SK-N-SH treated with all-trans-retinoic acid at 6 μM for 48 hours (cell line): ENCODE measurements around the gene B2M.
"Not testable (repeated sequence)": the region's sequence is repeated elsewhere in the genome, so short reads cannot be mapped to it uniquely, and the experiment has no call there.

Source experiments
- ATAC-seq: fragments of 200-7000 bp; cut with Tn5 transposase; 3 replicates; pipeline ENCODE4 v1.9.1; 2020; ENCODE audit warnings: mild to moderate bottlenecking, moderate library complexity
- ARNTL ChIP-seq: fragments of 450-650 bp; formaldehyde crosslinking; IDR thresholded peaks from 2 replicates; pipeline ENCODE4 v1.5.0; 2020; ENCODE audit warnings: low read depth, mild to moderate bottlenecking, moderate library complexity, borderline replicate concordance
- BACH2 ChIP-seq: fragments of 250-450 bp; sonication (Bioruptor Pico); IDR thresholded peaks from 2 replicates; pipeline ENCODE4 v1.9.0; 2021; ENCODE audit warnings: mild to moderate bottlenecking, borderline replicate concordance
- CREB5 ChIP-seq: fragments of 250-450 bp; sonication (Bioruptor Pico); IDR thresholded peaks from 2 replicates; pipeline ENCODE4 v1.5.1; 2020; ENCODE audit warnings: low read depth, mild to moderate bottlenecking, moderate library complexity
- CSDC2 ChIP-seq: fragments of 250-450 bp; sonication (Bioruptor Pico); IDR thresholded peaks from 2 replicates; pipeline ENCODE4 v1.5.0; 2020; ENCODE audit warnings: mild to moderate bottlenecking, moderate library complexity
- ESRRG ChIP-seq: fragments of 250-450 bp; sonication (Bioruptor Pico); IDR thresholded peaks from 2 replicates; pipeline ENCODE4 v1.6.1; 2021; ENCODE audit warnings: mild to moderate bottlenecking
- GLIS3 ChIP-seq: fragments of 250-450 bp; sonication (Bioruptor Pico); IDR thresholded peaks from 2 replicates; pipeline ENCODE4 v1.5.0; 2020; ENCODE audit warnings: mild to moderate bottlenecking, moderate library complexity
- ISL1 ChIP-seq: fragments of 250-450 bp; sonication (Bioruptor Pico); IDR thresholded peaks from 2 replicates; pipeline ENCODE4 v2.1.2; 2022; ENCODE audit warnings: mild to moderate bottlenecking, moderate library complexity
- OSR1 ChIP-seq: fragments of 250-450 bp; sonication (Bioruptor Pico); IDR thresholded peaks from 2 replicates; pipeline ENCODE4 v1.8.0; 2022; ENCODE audit warnings: moderate library complexity, mild to moderate bottlenecking, inconsistent platforms
- PPARA ChIP-seq: fragments of 250-450 bp; sonication (Bioruptor Pico); IDR thresholded peaks from 2 replicates; pipeline ENCODE4 v1.5.0; 2020; ENCODE audit warnings: mild to moderate bottlenecking, borderline replicate concordance
- RARB ChIP-seq: fragments of 250-450 bp; sonication (Bioruptor Pico); IDR thresholded peaks from 2 replicates; pipeline ENCODE4 v1.8.0; 2021; ENCODE audit warnings: mild to moderate bottlenecking, moderate library complexity
- SNAI2 ChIP-seq: fragments of 250-450 bp; sonication (Bioruptor Pico); IDR thresholded peaks from 2 replicates; pipeline ENCODE4 v1.5.0; 2020; ENCODE audit warnings: mild to moderate bottlenecking, moderate library complexity
- TCF4 ChIP-seq: fragments of 250-450 bp; sonication (Bioruptor Pico); IDR thresholded peaks from 2 replicates; pipeline ENCODE4 v1.8.0; 2021; ENCODE audit warnings: mild to moderate bottlenecking, moderate library complexity, borderline replicate concordance
- TOX ChIP-seq: fragments of 250-450 bp; sonication (Bioruptor Pico); IDR thresholded peaks from 2 replicates; pipeline ENCODE4 v1.8.0; 2021; ENCODE audit warnings: mild to moderate bottlenecking, moderate library complexity, borderline replicate concordance
- ZC3H10 ChIP-seq: fragments of 250-450 bp; sonication (Bioruptor Pico); IDR thresholded peaks from 2 replicates; pipeline ENCODE4 v1.5.1; 2021; ENCODE audit warnings: mild to moderate bottlenecking, moderate library complexity
- ZFP3 ChIP-seq: fragments of 250-450 bp; sonication (Bioruptor Pico); IDR thresholded peaks from 2 replicates; pipeline ENCODE4 v1.5.0; 2020; ENCODE audit warnings: mild to moderate bottlenecking, moderate library complexity
- ZFP30 ChIP-seq: fragments of 450-650 bp; formaldehyde crosslinking; IDR thresholded peaks from 2 replicates; pipeline ENCODE4 v1.5.0; 2022; ENCODE audit warnings: mild to moderate bottlenecking, moderate library complexity
- ZNF565 ChIP-seq: fragments of 450-650 bp; formaldehyde crosslinking; conservative IDR thresholded peaks from 2 replicates; pipeline ENCODE4 v1.5.0; 2020; ENCODE audit warnings: low read depth, mild to moderate bottlenecking, moderate library complexity
- ZNF70 ChIP-seq: fragments of 450-650 bp; formaldehyde crosslinking; IDR thresholded peaks from 2 replicates; pipeline ENCODE4 v1.5.0; 2020; ENCODE audit warnings: mild to moderate bottlenecking, moderate library complexity
- ZNF8 ChIP-seq: fragments of 450-650 bp; formaldehyde crosslinking; IDR thresholded peaks from 2 replicates; pipeline ENCODE4 v1.5.0; 2020; ENCODE audit warnings: mild to moderate bottlenecking, moderate library complexity
- TF ChIP-seq, protein P1 (sequence below): fragments of 250-450 bp; sonication (Bioruptor Pico); IDR thresholded peaks from 2 replicates; pipeline ENCODE4 v1.8.0; 2020; ENCODE audit warnings: mild to moderate bottlenecking, moderate library complexity, borderline replicate concordance
- TF ChIP-seq, protein P2 (sequence below): fragments of 250-450 bp; sonication (Bioruptor Pico); IDR thresholded peaks from 2 replicates; pipeline ENCODE4 v1.8.0; 2021; ENCODE audit warnings: low read depth, mild to moderate bottlenecking, moderate library complexity, borderline replicate concordance
- TF ChIP-seq, protein P3 (sequence below): fragments of 250-450 bp; sonication (Bioruptor Pico); IDR thresholded peaks from 2 replicates; pipeline ENCODE4 v1.5.1; 2021; ENCODE audit warnings: mild to moderate bottlenecking, moderate library complexity

B2M gene

GRCh38 chr15:44695294-44695693 is 16.0 kb upstream of the B2M start (continued):
- TF ChIP-seq, protein P1, sequence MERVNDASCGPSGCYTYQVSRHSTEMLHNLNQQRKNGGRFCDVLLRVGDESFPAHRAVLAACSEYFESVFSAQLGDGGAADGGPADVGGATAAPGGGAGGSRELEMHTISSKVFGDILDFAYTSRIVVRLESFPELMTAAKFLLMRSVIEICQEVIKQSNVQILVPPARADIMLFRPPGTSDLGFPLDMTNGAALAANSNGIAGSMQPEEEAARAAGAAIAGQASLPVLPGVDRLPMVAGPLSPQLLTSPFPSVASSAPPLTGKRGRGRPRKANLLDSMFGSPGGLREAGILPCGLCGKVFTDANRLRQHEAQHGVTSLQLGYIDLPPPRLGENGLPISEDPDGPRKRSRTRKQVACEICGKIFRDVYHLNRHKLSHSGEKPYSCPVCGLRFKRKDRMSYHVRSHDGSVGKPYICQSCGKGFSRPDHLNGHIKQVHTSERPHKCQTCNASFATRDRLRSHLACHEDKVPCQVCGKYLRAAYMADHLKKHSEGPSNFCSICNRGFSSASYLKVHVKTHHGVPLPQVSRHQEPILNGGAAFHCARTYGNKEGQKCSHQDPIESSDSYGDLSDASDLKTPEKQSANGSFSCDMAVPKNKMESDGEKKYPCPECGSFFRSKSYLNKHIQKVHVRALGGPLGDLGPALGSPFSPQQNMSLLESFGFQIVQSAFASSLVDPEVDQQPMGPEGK = no peak
- TF ChIP-seq ZNF70 (no peak), ZNF565 (CRISPR knock-in tag) (no peak), ZFP3 (no peak), GLIS3 (CRISPR knock-in tag) (no peak)

DNA sequence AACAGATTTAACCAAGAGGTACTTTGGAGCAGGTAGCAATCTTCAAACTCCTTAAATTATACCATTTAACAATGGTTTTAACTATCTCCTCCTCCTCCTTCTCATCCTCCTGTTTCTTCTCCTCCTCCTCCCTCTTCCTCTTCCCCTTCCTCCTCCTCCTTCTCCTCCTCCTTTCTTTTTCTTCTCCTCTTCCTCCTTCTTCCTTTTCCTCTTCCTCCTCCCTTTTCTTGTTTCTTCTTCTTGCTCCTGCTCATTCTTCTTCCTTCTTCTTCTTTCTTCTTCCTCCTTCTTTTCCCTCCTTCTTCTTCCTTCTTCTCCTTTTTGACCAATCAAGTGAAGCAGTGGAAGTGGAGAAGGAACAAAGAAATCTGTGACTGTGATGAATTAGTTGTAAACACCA is 14.3 kb upstream of the B2M start:
- ATAC-seq = no peak
- TF ChIP-seq, protein P2, sequence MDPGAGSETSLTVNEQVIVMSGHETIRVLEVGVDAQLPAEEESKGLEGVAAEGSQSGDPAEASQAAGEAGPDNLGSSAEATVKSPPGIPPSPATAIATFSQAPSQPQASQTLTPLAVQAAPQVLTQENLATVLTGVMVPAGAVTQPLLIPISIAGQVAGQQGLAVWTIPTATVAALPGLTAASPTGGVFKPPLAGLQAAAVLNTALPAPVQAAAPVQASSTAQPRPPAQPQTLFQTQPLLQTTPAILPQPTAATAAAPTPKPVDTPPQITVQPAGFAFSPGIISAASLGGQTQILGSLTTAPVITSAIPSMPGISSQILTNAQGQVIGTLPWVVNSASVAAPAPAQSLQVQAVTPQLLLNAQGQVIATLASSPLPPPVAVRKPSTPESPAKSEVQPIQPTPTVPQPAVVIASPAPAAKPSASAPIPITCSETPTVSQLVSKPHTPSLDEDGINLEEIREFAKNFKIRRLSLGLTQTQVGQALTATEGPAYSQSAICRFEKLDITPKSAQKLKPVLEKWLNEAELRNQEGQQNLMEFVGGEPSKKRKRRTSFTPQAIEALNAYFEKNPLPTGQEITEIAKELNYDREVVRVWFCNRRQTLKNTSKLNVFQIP = no peak
- TF ChIP-seq TOX (CRISPR knock-in tag) (no peak), ARNTL (CRISPR knock-in tag) (no peak), RARB (no peak), PPARA (no peak), ESRRG (CRISPR knock-in tag) (no peak), BACH2 (CRISPR knock-in tag) (no peak), ZNF565 (CRISPR knock-in tag) (no peak), GLIS3 (CRISPR knock-in tag) (no peak), ZNF8 (CRISPR knock-in tag) (no peak), SNAI2 (no peak), ZC3H10 (CRISPR knock-in tag) (no peak), ISL1 (CRISPR knock-in tag) (no peak), CSDC2 (CRISPR knock-in tag) (no peak), CREB5 (CRISPR knock-in tag) (no peak), ZNF70 (no peak), TCF4 (CRISPR knock-in tag) (no peak), ZFP3 (no peak)
- TF ChIP-seq, protein P1 = no peak
- TF ChIP-seq, protein P3, sequence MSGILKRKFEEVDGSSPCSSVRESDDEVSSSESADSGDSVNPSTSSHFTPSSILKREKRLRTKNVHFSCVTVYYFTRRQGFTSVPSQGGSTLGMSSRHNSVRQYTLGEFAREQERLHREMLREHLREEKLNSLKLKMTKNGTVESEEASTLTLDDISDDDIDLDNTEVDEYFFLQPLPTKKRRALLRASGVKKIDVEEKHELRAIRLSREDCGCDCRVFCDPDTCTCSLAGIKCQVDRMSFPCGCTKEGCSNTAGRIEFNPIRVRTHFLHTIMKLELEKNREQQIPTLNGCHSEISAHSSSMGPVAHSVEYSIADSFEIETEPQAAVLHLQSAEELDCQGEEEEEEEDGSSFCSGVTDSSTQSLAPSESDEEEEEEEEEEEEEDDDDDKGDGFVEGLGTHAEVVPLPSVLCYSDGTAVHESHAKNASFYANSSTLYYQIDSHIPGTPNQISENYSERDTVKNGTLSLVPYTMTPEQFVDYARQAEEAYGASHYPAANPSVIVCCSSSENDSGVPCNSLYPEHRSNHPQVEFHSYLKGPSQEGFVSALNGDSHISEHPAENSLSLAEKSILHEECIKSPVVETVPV (CRISPR knock-in tag) = no peak

DNA sequence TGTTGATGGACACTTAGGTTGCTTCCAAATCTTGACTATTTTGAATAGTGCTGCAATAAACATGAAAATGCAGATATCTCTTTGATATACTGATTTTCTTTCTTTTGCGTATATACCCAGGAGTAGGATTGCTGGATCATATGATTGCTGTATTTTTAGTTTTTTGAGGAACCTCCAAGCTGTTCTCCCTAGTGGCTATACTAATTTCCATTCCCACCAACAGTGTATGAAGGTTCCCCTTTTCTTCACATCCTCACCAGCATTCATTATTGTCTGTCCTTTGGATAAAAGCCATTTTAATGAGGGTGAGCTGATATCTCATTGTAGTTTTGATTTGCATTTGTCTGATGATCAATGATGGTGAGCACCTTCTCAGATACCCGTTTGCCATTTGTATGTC is 12.7 kb upstream of the B2M start:
- TF ChIP-seq SNAI2 (no peak), RARB (no peak), ZNF8 (CRISPR knock-in tag) (no peak), CSDC2 (CRISPR knock-in tag) (no peak), OSR1 (CRISPR knock-in tag) (no peak), PPARA (no peak), GLIS3 (CRISPR knock-in tag) (no peak), TOX (CRISPR knock-in tag) (no peak), ZFP30 (CRISPR knock-in tag) (no peak)
- ATAC-seq = no peak

DNA sequence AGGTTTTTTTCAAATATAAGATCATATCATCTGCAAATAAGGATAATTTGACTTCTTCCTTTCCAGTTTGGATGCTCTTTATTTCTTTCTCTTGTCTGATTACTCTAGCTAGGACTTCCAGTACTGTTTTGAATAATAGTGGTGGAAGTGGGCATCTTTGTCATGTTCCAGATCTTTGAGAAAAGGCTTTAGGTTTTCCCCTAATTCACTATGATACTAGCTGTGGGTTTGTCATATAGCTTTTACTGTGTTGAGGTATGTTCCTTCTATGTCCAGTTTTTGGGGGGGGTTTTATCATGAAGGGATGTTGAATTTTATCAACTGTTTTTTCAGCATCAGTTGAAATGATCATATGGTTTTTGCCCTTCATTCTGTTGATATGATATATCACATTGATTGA is 10.6 kb upstream of the B2M start:
- not testable (repeated sequence) for ATAC-seq
